Endothelial cell (in vitro differentiated cells): ENCODE data around the gene GFY. TPM values are rescaled to one million over a fixed set of nuclear protein-coding genes. Genes with fewer than 3 reads are reported as not detected.
A peak's percentile ranks its signal among the peaks of the same experiment; 100 is the strongest.

Experiments
- DNase-seq: peaks from one replicate; pipeline ENCODE4 v3.0.0; 2021; ENCODE audit warnings: low spot score
- H3K27ac Mint-ChIP-seq: one replicate; pipeline ENCODE4 v1.8.0; 2021; ENCODE audit warnings: mixed read lengths, inconsistent platforms; ENCODE audit not compliant: unreplicated experiment
- H3K27me3 Mint-ChIP-seq: one replicate; pipeline ENCODE4 v1.8.0; 2021; ENCODE audit warnings: mild to moderate bottlenecking, moderate library complexity, mixed read lengths, inconsistent platforms; ENCODE audit not compliant: unreplicated experiment
- H3K36me3 Mint-ChIP-seq: one replicate; pipeline ENCODE4 v1.8.0; 2021; ENCODE audit warnings: mild to moderate bottlenecking, low read depth, mixed read lengths, inconsistent platforms; ENCODE audit not compliant: unreplicated experiment
- H3K4me1 Mint-ChIP-seq: one replicate; pipeline ENCODE4 v1.8.0; 2021; ENCODE audit warnings: mild to moderate bottlenecking, mixed read lengths, inconsistent platforms; ENCODE audit not compliant: unreplicated experiment
- H3K4me3 Mint-ChIP-seq: one replicate; pipeline ENCODE4 v1.8.0; 2021; ENCODE audit warnings: mild to moderate bottlenecking, mixed read lengths, inconsistent platforms; ENCODE audit not compliant: unreplicated experiment
- H3K9me3 Mint-ChIP-seq: one replicate; pipeline ENCODE4 v1.8.0; 2021; ENCODE audit warnings: mixed read lengths, inconsistent platforms; ENCODE audit not compliant: unreplicated experiment
- CTCF ChIP-seq: fragments of 200-600 bp; sonication (generic); IDR thresholded peaks from one replicate; pipeline ENCODE4 v1.5.0; 2021; ENCODE audit warnings: antibody characterized with exemption; ENCODE audit not compliant: unreplicated experiment
- total RNA-seq: library from RNA; stranded (reverse); fragmentation: NEBNext Ultra II Directional; extraction: Animal tissue kit (Norgen Biotek cat#: 25700); gene quantifications from one replicate; pipeline ENCODE4 v1.2.1, GENCODE V29; 2021; ENCODE audit not compliant: unreplicated experiment

The GFY gene
- total RNA-seq, 1 donor from 2014 or later, result not detected

GRCh38 chr19:49434907-49435583 is 9.9 kb downstream of the GFY start:
- Mint-ChIP-seq H3K36me3 (peaks cover 10% of the 10 kb centered on the region), H3K27ac (peak overlapping the region; percentile 74), H3K4me1 (no peaks in the 10 kb centered on the region), H3K27me3 (peaks cover 53% of the 10 kb centered on the region), H3K4me3 (no peak overlapping the region), H3K9me3 (no peaks in the 10 kb centered on the region)
- TF ChIP-seq CTCF, result no peak
- DNase-seq, result no peak

GRCh38 chr19:49435670-49436069 is 10.5 kb downstream of the GFY start:
- Mint-ChIP-seq H3K4me1 (peaks cover under 1% of the 10 kb centered on the region), H3K36me3 (peaks cover 8% of the 10 kb centered on the region), H3K27me3 (peaks cover 56% of the 10 kb centered on the region), H3K27ac (peak overlapping the region; percentile 74), H3K4me3 (no peak overlapping the region), H3K9me3 (no peaks in the 10 kb centered on the region)
- DNase-seq, result no peak
- TF ChIP-seq CTCF, result no peak

GRCh38 chr19:49436381-49437017 is 11.3 kb downstream of the GFY start:
- H3K36me3 Mint-ChIP-seq, result peaks cover 8% of the 10 kb centered on the region
- H3K27me3 Mint-ChIP-seq, result peaks cover 58% of the 10 kb centered on the region
- peaks cover 3% of the 10 kb centered on the region for H3K4me1 Mint-ChIP-seq
- H3K27ac Mint-ChIP-seq, result no peak overlapping the region
- H3K9me3 Mint-ChIP-seq, result no peaks in the 10 kb centered on the region
- H3K4me3 Mint-ChIP-seq, result no peak overlapping the region
- DNase-seq, result peak; percentile 40
- TF ChIP-seq CTCF, result no peak

GRCh38 chr19:49437231-49437630 is 12.0 kb downstream of the GFY start:
- no peak for TF ChIP-seq CTCF
- Mint-ChIP-seq H3K4me1 (peaks cover 9% of the 10 kb centered on the region), H3K4me3 (no peak overlapping the region), H3K27me3 (peaks cover 61% of the 10 kb centered on the region), H3K9me3 (no peaks in the 10 kb centered on the region), H3K27ac (no peak overlapping the region), H3K36me3 (peaks cover 15% of the 10 kb centered on the region)
- DNase-seq, result no peak

GRCh38 chr19:49438261-49438660 is 13.1 kb downstream of the GFY start:
- TF ChIP-seq CTCF, result no peak
- Mint-ChIP-seq H3K4me1 (peaks cover 12% of the 10 kb centered on the region), H3K9me3 (no peaks in the 10 kb centered on the region), H3K36me3 (peaks cover 15% of the 10 kb centered on the region), H3K4me3 (no peak overlapping the region), H3K27ac (no peak overlapping the region), H3K27me3 (peaks cover 61% of the 10 kb centered on the region)
- no peak for DNase-seq
